PFSK-1 (cell line): ENCODE measurements around the gene BABAM2.

ENCODE experiments used
- FOXP2 ChIP-seq: optimal IDR thresholded peaks from 2 replicates; pipeline ENCODE3; 2011; ENCODE audit warnings: borderline replicate concordance, control low read depth, inconsistent platforms; ENCODE audit not compliant: insufficient read depth; ENCODE audit errors: extremely low read length, extremely low read depth
- POLR2AphosphoS5 ChIP-seq: IDR thresholded peaks from 2 replicates; pipeline ENCODE4 v1.6.1; 2012; ENCODE audit warnings: low read depth, mild to moderate bottlenecking, control low read depth, low read length, moderate library complexity
- SIN3A ChIP-seq: IDR thresholded peaks from 2 replicates; pipeline ENCODE4 v1.6.1; 2012; ENCODE audit warnings: mild to moderate bottlenecking, low read length, moderate library complexity, borderline replicate concordance; ENCODE audit not compliant: insufficient read depth
- TAF1 ChIP-seq: IDR thresholded peaks from 2 replicates; pipeline ENCODE4 v1.6.1; 2012; ENCODE audit warnings: low read length, control low read depth, borderline replicate concordance; ENCODE audit not compliant: insufficient read depth
- TF ChIP-seq, protein P1 (sequence below), 2 experiments: IDR thresholded peaks; 2 replicates each; pipeline versions ENCODE4 v1.6.1 to v1.8.0; 2011 to 2012; ENCODE audit warnings: low read depth in 2 of 2, low read length in 2 of 2, control low read depth in 1 of 2, inconsistent platforms in 1 of 2, mild to moderate bottlenecking in 1 of 2, moderate library complexity in 1 of 2; ENCODE audit not compliant: insufficient read depth in 1 of 2

Gene BABAM2

DNA sequence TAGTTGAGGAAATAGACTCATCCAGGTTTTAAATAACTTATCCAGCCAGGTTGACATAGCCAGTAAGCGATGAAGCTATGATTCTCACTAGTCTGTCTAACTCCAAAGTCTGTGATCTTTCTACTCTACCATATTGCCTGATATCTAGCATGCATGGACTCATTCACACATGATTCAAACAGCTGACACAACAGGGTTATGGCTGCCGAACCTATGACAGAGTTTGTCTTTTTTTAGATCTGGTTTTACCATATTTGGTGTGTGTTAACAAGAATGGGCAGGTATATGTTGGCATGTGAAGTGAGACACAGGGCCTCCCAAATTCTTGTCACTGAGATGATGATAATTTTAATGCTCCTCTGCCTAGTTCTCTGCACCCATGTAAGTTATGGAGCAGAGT is 210.6 kb downstream of the BABAM2 start:
- TF ChIP-seq FOXP2 (no peak), TAF1 (no peak), POLR2AphosphoS5 (no peak), SIN3A (no peak)
- TF ChIP-seq, protein P1, sequence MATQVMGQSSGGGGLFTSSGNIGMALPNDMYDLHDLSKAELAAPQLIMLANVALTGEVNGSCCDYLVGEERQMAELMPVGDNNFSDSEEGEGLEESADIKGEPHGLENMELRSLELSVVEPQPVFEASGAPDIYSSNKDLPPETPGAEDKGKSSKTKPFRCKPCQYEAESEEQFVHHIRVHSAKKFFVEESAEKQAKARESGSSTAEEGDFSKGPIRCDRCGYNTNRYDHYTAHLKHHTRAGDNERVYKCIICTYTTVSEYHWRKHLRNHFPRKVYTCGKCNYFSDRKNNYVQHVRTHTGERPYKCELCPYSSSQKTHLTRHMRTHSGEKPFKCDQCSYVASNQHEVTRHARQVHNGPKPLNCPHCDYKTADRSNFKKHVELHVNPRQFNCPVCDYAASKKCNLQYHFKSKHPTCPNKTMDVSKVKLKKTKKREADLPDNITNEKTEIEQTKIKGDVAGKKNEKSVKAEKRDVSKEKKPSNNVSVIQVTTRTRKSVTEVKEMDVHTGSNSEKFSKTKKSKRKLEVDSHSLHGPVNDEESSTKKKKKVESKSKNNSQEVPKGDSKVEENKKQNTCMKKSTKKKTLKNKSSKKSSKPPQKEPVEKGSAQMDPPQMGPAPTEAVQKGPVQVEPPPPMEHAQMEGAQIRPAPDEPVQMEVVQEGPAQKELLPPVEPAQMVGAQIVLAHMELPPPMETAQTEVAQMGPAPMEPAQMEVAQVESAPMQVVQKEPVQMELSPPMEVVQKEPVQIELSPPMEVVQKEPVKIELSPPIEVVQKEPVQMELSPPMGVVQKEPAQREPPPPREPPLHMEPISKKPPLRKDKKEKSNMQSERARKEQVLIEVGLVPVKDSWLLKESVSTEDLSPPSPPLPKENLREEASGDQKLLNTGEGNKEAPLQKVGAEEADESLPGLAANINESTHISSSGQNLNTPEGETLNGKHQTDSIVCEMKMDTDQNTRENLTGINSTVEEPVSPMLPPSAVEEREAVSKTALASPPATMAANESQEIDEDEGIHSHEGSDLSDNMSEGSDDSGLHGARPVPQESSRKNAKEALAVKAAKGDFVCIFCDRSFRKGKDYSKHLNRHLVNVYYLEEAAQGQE (IDR thresholded peaks at IDR 0.05; ENCODE audit: insufficient read depth in 1 of 2, low read depth in 2 of 2, low read length in 2 of 2), result no peak

DNA sequence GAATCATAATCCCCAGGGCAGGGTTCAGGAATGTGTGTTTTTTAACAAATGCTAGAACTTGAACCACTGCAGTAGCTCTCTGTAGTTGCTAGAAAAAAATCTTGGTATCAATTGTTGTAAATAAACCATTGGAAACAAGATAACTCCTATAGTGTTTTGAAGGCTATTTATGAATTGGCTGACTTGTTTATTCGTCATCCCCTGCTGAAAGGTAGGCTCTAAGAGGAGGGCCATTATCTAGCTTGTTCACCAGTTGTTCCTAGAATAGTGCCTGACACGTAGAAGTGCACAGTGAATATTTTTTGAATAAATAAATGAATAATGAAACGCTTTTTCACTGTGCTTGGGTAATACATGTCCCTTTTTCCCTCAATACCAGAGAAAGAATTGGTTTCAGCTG is 211.4 kb downstream of the BABAM2 start:
- TF ChIP-seq FOXP2, result no peak
- TF ChIP-seq, protein P1 (IDR thresholded peaks at IDR 0.05; ENCODE audit: insufficient read depth in 1 of 2, low read depth in 2 of 2, low read length in 2 of 2), result no peak
- no peak for TF ChIP-seq POLR2AphosphoS5

DNA sequence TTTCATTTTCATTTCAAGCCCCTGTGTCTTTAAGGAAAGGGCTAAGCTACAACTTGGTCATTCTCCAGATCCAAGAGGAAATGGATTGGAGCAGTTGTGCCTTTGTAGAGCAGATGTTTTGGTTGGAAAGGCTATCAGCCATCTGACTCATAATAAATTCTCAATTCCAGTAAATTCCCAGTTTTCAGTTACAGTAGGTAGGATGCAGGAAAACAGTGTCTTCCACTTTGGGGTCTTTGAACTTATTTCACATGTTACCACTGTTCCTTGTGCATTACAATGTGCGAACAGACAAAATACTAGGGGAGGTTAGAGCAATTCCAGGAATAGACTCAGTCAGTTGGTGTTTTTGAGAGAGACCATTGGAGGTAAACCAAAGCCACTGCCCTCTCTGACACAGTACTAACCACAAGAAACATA is 211.9 kb downstream of the BABAM2 start:
- TF ChIP-seq SIN3A, result no peak
- no peak for TF ChIP-seq TAF1
- no peak for TF ChIP-seq FOXP2
- TF ChIP-seq, protein P1 (IDR thresholded peaks at IDR 0.05; ENCODE audit: insufficient read depth in 1 of 2, low read depth in 2 of 2, low read length in 2 of 2), result no peak
- no peak for TF ChIP-seq POLR2AphosphoS5

DNA sequence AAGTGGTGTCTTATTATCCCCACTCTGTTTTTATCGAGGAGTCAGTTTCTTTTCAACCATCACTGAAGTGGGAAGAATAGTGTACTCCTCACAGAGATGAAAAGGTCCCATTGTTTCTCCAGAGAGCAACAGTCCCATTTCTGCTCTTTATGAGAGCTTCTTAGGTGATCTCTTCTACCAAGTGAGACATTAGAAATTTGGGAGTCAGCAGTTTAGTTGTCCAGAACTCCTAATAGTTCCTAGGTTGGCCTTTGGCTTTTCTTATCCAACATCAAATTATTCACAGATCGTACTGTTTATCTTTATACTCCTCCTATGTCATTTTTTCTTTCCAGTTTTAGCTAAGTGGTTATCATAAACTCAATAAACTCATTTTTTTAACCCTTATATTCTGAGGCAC is 213.1 kb downstream of the BABAM2 start:
- TF ChIP-seq, protein P1 (IDR thresholded peaks at IDR 0.05; ENCODE audit: insufficient read depth in 1 of 2, low read depth in 2 of 2, low read length in 2 of 2), result no peak
- TF ChIP-seq SIN3A (no peak), FOXP2 (no peak), POLR2AphosphoS5 (no peak), TAF1 (no peak)

DNA sequence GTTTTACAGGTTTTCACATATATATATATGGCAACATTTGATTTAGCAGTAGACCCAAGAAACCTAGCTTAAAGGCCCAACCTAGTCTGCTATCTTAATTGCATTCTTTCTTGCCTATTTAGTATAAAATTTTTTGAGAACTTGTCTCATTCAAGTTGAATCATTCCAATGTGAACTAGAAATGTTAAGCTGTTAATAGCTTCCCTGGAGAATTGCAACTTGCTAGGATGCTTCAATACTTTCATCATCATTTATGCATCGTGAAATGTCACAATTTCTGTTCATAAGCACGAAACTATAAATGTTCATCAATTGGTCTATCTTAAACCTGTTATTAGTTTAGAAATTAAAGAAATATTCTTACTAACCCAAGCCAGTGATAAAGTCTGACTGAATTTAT is 217.6 kb downstream of the BABAM2 start:
- TF ChIP-seq TAF1, result no peak
- TF ChIP-seq FOXP2, result no peak
- no peak for TF ChIP-seq SIN3A
- no peak for TF ChIP-seq POLR2AphosphoS5
- TF ChIP-seq, protein P1 (IDR thresholded peaks at IDR 0.05; ENCODE audit: insufficient read depth in 1 of 2, low read depth in 2 of 2, low read length in 2 of 2), result no peak
